Body of pancreas (tissue), 4 donors: ENCODE measurements around the gene BABAM1.

Source experiments
- POLR2A ChIP-seq, 3 donors: fragments of 450-650 bp; IDR thresholded peaks; one replicate each; pipeline ENCODE4 v1.6.1; 2016; ENCODE audit warnings: antibody characterized with exemption in 3 of 3, mild to moderate bottlenecking in 2 of 3
- TF ChIP-seq, protein P1 (sequence below), 7 experiments: fragments of 450-650 bp in 4 of 7; fragments of 200-600 bp in 3 of 7; sonication (generic) in 3 of 7; IDR thresholded peaks; one replicate each; pipeline ENCODE4 v1.5.1; 2016 to 2019; ENCODE audit warnings: antibody characterized with exemption in 7 of 7

DNA sequence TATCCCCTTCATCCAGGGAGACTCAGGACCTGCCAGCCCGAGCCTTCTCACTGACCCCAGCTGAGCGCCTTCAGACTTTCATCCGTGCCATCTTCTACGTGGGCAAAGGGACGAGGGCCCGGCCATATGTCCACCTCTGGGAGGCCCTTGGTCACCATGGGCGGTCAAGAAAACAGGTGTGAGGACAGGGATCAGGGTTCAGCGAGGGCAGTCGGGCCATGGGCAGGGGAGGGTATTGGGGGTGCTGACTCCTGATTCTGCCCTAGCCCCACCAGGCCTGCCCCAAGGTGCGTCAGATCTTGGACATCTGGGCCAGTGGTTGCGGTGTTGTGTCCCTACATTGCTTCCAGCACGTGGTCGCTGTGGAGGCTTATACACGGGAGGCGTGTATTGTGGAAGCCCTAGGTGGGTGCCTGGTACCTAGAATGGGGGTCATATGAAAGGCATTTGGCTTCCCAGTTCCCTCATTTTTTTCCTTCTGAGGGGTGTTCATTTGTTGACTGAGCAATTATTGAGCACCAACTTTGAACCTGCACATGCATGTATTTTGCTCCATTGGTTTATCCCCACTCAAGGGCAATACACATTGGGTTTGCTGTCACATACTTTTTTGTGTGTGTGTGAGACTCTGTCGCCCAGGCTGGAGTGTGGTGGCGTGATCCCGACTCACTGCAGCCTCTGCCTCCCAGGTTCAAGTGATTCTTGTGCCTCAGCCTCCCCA lies 18.3 kb downstream of the BABAM1 start:
- TF ChIP-seq, protein P1, sequence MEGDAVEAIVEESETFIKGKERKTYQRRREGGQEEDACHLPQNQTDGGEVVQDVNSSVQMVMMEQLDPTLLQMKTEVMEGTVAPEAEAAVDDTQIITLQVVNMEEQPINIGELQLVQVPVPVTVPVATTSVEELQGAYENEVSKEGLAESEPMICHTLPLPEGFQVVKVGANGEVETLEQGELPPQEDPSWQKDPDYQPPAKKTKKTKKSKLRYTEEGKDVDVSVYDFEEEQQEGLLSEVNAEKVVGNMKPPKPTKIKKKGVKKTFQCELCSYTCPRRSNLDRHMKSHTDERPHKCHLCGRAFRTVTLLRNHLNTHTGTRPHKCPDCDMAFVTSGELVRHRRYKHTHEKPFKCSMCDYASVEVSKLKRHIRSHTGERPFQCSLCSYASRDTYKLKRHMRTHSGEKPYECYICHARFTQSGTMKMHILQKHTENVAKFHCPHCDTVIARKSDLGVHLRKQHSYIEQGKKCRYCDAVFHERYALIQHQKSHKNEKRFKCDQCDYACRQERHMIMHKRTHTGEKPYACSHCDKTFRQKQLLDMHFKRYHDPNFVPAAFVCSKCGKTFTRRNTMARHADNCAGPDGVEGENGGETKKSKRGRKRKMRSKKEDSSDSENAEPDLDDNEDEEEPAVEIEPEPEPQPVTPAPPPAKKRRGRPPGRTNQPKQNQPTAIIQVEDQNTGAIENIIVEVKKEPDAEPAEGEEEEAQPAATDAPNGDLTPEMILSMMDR (IDR thresholded peaks at IDR 0.05) = no peak
- TF ChIP-seq POLR2A (IDR thresholded peaks at IDR 0.05) = no peak
